Metanephros (tissue), 2 donors: ENCODE data around the gene KRTAP26-1. TPM values are rescaled to one million over a fixed set of nuclear protein-coding genes. Genes with fewer than 3 reads are reported as not detected.

Experiments
- small RNA-seq: library from RNA; depleted of rRNA; stranded (forward); fragments of <200 nt; gene quantifications from one replicate; pipeline ENCODE3, GENCODE V24; 2014; ENCODE audit warnings: low replicate concordance
- total RNA-seq: library from RNA; depleted of rRNA; stranded (reverse); fragments of >200 nt; gene quantifications from one replicate; pipeline ENCODE4 v1.2.3, GENCODE V29; 2014

Gene KRTAP26-1
- total RNA-seq: not detected

GRCh38 chr21:30320215-30320614, at the start of gene KRTAP26-1:
KRTAP26-1 (minus strand) TSS chr21:30320315; CDS start chr21:30320035, 280 bp downstream.

GRCh38 chr21:30348506-30348905, 28.4 kb upstream of the KRTAP26-1 start, which contains the start of gene KRTAP23-1:
KRTAP23-1 (minus strand) TSS chr21:30348606; CDS start chr21:30348606, 0 bp downstream.

GRCh38 chr21:30337276-30337744, 17.2 kb upstream of the KRTAP26-1 start, which contains the start of gene KRTAP27-1:
KRTAP27-1 (minus strand) TSS chr21:30337694; CDS start chr21:30337668, 26 bp downstream.

GRCh38 chr21:30289215-30289614, 30.9 kb downstream of the KRTAP26-1 start, which contains the start of gene KRTAP25-1:
KRTAP25-1 (minus strand) TSS chr21:30289514; CDS start chr21:30289490, 24 bp downstream.

GRCh38 chr21:30282850-30283249, 37.3 kb downstream of the KRTAP26-1 start, which contains the start of gene KRTAP24-1:
KRTAP24-1 (minus strand) TSS chr21:30282950; CDS start chr21:30282932, 18 bp downstream.

Small RNA genes lying within 50 kb of the gene (small RNA-seq; reads per million reads assigned to genes)
- not detected for gene KRTAP23-1

Other genes with a start within 250 kb of the KRTAP26-1 start
- not detected for gene CLDN17, start 153.5 kb downstream of the KRTAP26-1 start, total RNA-seq
- gene CLDN8, start 104.2 kb downstream of the KRTAP26-1 start, total RNA-seq: 60.0 TPM
- not detected for gene KRTAP24-1, start 37.4 kb downstream of the KRTAP26-1 start, total RNA-seq
- not detected for gene KRTAP25-1, start 30.8 kb downstream of the KRTAP26-1 start, total RNA-seq
- not detected for gene KRTAP27-1, start 17.4 kb upstream of the KRTAP26-1 start, total RNA-seq
- not detected for gene KRTAP23-1, start 28.3 kb upstream of the KRTAP26-1 start, total RNA-seq
- not detected for gene KRTAP13-2, start 52.0 kb upstream of the KRTAP26-1 start, total RNA-seq
- gene KRTAP13-1, start 75.7 kb upstream of the KRTAP26-1 start, total RNA-seq: not detected
- gene KRTAP13-3, start 105.6 kb upstream of the KRTAP26-1 start, total RNA-seq: not detected
- not detected for gene KRTAP13-4, start 109.9 kb upstream of the KRTAP26-1 start, total RNA-seq
- not detected for gene KRTAP15-1, start 120.0 kb upstream of the KRTAP26-1 start, total RNA-seq
- not detected for gene KRTAP19-1, start 160.1 kb upstream of the KRTAP26-1 start, total RNA-seq
- gene KRTAP19-2, start 167.1 kb upstream of the KRTAP26-1 start, total RNA-seq: not detected
- gene KRTAP19-3, start 171.7 kb upstream of the KRTAP26-1 start, total RNA-seq: not detected
- gene KRTAP19-4, start 176.8 kb upstream of the KRTAP26-1 start, total RNA-seq: not detected
- gene KRTAP19-5, start 181.8 kb upstream of the KRTAP26-1 start, total RNA-seq: not detected
- not detected for gene KRTAP19-6, start 221.5 kb upstream of the KRTAP26-1 start, total RNA-seq
- gene KRTAP19-7, start 241.0 kb upstream of the KRTAP26-1 start, total RNA-seq: not detected